ENCODE measurements around the gene GNA12. TPM values are rescaled to one million over a fixed set of nuclear protein-coding genes. Genes with fewer than 3 reads are reported as not detected.
A peak's percentile ranks its signal among the peaks of the same experiment; 100 is the strongest.

Gene GNA12
- total and polyA plus RNA-seq, 10 of the 15 experiments (the other 5 are each of a cell fraction or from before 2014, with no cell fraction given): 1.9 to 51.8 (median 12.6) TPM

- Histone ChIP-seq H3K4me1 (ENCODE audit: control insufficient read depth, insufficient read depth, low read length) (peaks cover 54% of the 10 kb centered on the region), H3K9ac (ENCODE audit: control insufficient read depth, insufficient read depth, low read length) (no peak overlapping the region), H3K27ac (ENCODE audit: control insufficient read depth, insufficient read depth) (no peak overlapping the region), H4K20me1 (ENCODE audit: control insufficient read depth, insufficient read depth) (no peaks in the 10 kb centered on the region), H3K4me3 (no peak overlapping the region), H3K36me3 (ENCODE audit: control insufficient read depth in 2 of 2, insufficient read depth in 2 of 2, low read length in 1 of 2) (peaks cover 0 to 2% of the 10 kb centered on the region in 2 experiments; a peak in 1 of 4 replicates), H3K9me3 (replicated peaks; ENCODE audit: control insufficient read depth, insufficient read depth, low read length) (no peaks in the 10 kb centered on the region), H3K79me2 (ENCODE audit: control insufficient read depth, insufficient read depth, low read length) (no peaks in the 10 kb centered on the region), H3K27me3 (replicated peaks in 1 of 2; ENCODE audit: control insufficient read depth in 2 of 2, insufficient read depth in 2 of 2, low read length in 1 of 2) (no peaks in the 10 kb centered on the region), H2AFZ (ENCODE audit: control insufficient read depth, low read depth, low read length) (no peak overlapping the region), H3K4me2 (ENCODE audit: control insufficient read depth, insufficient read depth) (no peak overlapping the region)
- DNase-seq (ENCODE audit: low read depth, low spot score) (no peak), ATAC-seq (no peak), FAIRE-seq (no peak)
- no peak for TF ChIP-seq TCF7 (IDR thresholded peaks at IDR 0.05; ENCODE audit: borderline replicate concordance)
- TF ChIP-seq HCFC1 (IDR thresholded peaks at IDR 0.05; ENCODE audit: low read length): no peak
- TF ChIP-seq RUNX3 (IDR thresholded peaks at IDR 0.05; ENCODE audit: low read length): no peak
- TF ChIP-seq RB1 (IDR thresholded peaks at IDR 0.05; ENCODE audit: borderline replicate concordance): no peak
- TF ChIP-seq, protein P1, sequence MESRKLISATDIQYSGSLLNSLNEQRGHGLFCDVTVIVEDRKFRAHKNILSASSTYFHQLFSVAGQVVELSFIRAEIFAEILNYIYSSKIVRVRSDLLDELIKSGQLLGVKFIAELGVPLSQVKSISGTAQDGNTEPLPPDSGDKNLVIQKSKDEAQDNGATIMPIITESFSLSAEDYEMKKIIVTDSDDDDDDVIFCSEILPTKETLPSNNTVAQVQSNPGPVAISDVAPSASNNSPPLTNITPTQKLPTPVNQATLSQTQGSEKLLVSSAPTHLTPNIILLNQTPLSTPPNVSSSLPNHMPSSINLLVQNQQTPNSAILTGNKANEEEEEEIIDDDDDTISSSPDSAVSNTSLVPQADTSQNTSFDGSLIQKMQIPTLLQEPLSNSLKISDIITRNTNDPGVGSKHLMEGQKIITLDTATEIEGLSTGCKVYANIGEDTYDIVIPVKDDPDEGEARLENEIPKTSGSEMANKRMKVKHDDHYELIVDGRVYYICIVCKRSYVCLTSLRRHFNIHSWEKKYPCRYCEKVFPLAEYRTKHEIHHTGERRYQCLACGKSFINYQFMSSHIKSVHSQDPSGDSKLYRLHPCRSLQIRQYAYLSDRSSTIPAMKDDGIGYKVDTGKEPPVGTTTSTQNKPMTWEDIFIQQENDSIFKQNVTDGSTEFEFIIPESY (IDR thresholded peaks at IDR 0.05): peak; percentile 45; the same call in 1 of the 2 replicates
- TF ChIP-seq ZBTB40 (IDR thresholded peaks at IDR 0.05; ENCODE audit: borderline replicate concordance): no peak
- TF ChIP-seq FOS (IDR thresholded peaks at IDR 0.05; ENCODE audit: borderline replicate concordance, extremely low read depth, insufficient read length): no peak
- POLR2A ChIA-PET: interaction anchor here (0.8 to 1.2 kb wide), 2 partner anchors 14 to 89 kb away, joined by 4 read pairs; no protein-coding TSS in a partner anchor
- no TSS peak for BruUV-seq (replicated peaks)
- in situ Hi-C loops (cut with MboI): loop anchor here (5.0 kb wide), 1 partner anchor 46 kb away; no protein-coding TSS in a partner anchor
- SMC1A ChIA-PET (ENCODE audit: uncharacterized antibody, unreplicated experiment): interaction anchor here (0.7 to 11.6 kb wide), 6 partner anchors 14 to 203 kb away, joined by 3 to 113 read pairs (median 9); no protein-coding TSS in a partner anchor
- CTCF ChIA-PET: interaction anchor here (1.0 to 1.8 kb wide), 4 partner anchors 42 to 146 kb away, joined by 3 to 6 read pairs (median 4); no protein-coding TSS in a partner anchor
- 74% methylated on average over 13 of the region's 13 CpGs for WGBS (ENCODE audit: insufficient coverage, insufficient replicate concordance, low lambda C conversion rate, missing lambda C conversion rate)
- intact Hi-C loops (cut with micrococcal nuclease; ENCODE audit: unreplicated experiment): loop anchor here (5.0 kb wide), 1 partner anchor 129 kb away; the partner anchor contains the start of gene GNA12
- RAD21 ChIA-PET (ENCODE audit: unreplicated experiment): interaction anchor here (0.5 to 2.8 kb wide), 2 partner anchors 15 to 52 kb away, joined by 3 to 11 read pairs; no protein-coding TSS in a partner anchor
Observed at GRCh38 chr7:2713370-2713769, 130.7 kb downstream of the GNA12 start.
